Measurements from ENCODE around the gene BPIFB1.

The BPIFB1 gene

DNA sequence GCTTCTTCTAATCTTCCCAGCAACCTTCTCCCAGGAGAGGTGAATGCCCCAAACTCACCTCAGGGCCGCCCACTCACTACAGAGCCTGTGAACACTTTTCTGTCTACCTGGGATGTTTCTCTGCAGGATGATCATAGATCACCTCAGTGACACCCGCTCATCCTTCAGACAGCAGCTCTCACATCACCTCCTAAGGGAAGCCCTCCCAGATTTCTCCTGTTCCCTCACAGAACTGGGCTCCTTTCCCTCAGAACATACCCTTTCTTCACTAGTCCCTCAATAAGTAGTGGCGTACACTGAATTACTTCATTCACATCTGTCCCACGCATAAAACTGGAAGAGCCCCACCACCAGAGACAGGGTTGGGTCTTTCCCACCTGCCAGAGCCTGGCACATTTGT lies 60.5 kb downstream of the BPIFB1 start:
- Histone ChIP-seq H3K27ac (ENCODE audit: insufficient read depth in 1 of 2, low read depth in 1 of 2, low read length in 2 of 2, poor library complexity in 1 of 2, severe bottlenecking in 2 of 2) (no peak overlapping the region), H3K36me3 (ENCODE audit: control insufficient read depth in 4 of 4, insufficient read depth in 4 of 4, low read length in 3 of 4) (no peaks in the 10 kb centered on the region), H3K4me1 (ENCODE audit: control extremely low read depth in 1 of 4, control insufficient read depth in 4 of 4, insufficient read depth in 4 of 4, low read length in 3 of 4) (peaks cover 0 to 4% (median 0%) of the 10 kb centered on the region in 4 experiments), H3K4me3 (ENCODE audit: control insufficient read depth in 1 of 7, extremely low read depth in 1 of 7, insufficient read depth in 4 of 7, low read depth in 2 of 7, low read length in 6 of 7) (no peak overlapping the region), H3K27me3 (replicated peaks in 2 of 5; ENCODE audit: control insufficient read depth in 4 of 5, insufficient read depth in 5 of 5, low read length in 4 of 5) (peaks cover 0 to 2% (median 0%) of the 10 kb centered on the region in 5 experiments), H3K9me3 (ENCODE audit: control extremely low read depth in 1 of 5, control insufficient read depth in 4 of 5, insufficient read depth in 2 of 5, low read depth in 1 of 5, low read length in 4 of 5) (no peaks in the 10 kb centered on the region)
- 100% methylated on average over 2 of the region's 4 CpGs for WGBS (ENCODE audit: insufficient coverage)
- ChIA-PET POLR2A (no interaction called here), CTCF (no interaction called here)
- no peak for DNase-seq

DNA sequence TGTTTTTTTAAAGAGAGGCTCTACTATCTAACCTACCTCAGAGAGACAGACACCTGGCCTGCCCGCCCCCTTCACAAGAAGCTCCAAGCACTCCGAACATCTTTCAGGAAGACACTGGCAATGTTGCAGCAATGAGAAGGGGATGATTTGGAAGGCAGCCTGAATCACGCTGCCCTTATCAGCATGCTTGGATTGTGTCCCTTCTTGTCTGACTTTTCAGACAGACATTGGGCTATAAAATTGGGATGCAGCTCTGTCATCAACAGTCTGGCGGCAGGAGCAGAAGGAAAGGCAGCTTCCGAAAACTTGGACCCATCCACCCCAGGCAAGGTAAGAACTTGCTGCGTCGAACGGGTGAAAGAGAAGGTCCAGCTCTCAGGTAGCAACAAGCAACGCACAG lies 62.3 kb downstream of the BPIFB1 start:
- Histone ChIP-seq H3K4me1 (ENCODE audit: control extremely low read depth in 1 of 4, control insufficient read depth in 4 of 4, insufficient read depth in 4 of 4, low read length in 3 of 4) (peaks cover 0 to 4% (median 0%) of the 10 kb centered on the region in 4 experiments), H3K27me3 (replicated peaks in 2 of 5; ENCODE audit: control insufficient read depth in 4 of 5, insufficient read depth in 5 of 5, low read length in 4 of 5) (peaks cover 0 to 2% (median 0%) of the 10 kb centered on the region in 5 experiments), H3K36me3 (ENCODE audit: control insufficient read depth in 4 of 4, insufficient read depth in 4 of 4, low read length in 3 of 4) (peaks cover 0 to 6% (median 4%) of the 10 kb centered on the region in 4 experiments), H3K4me3 (ENCODE audit: control insufficient read depth in 1 of 7, extremely low read depth in 1 of 7, insufficient read depth in 4 of 7, low read depth in 2 of 7, low read length in 6 of 7) (no peak overlapping the region), H3K27ac (ENCODE audit: insufficient read depth in 1 of 2, low read depth in 1 of 2, low read length in 2 of 2, poor library complexity in 1 of 2, severe bottlenecking in 2 of 2) (no peak overlapping the region), H3K9me3 (ENCODE audit: control extremely low read depth in 1 of 5, control insufficient read depth in 4 of 5, insufficient read depth in 2 of 5, low read depth in 1 of 5, low read length in 4 of 5) (no peaks in the 10 kb centered on the region)
- DNase-seq = no peak
- POLR2A ChIA-PET = no interaction called here
- CTCF ChIA-PET = interaction anchor here (0.6 to 0.9 kb wide), 2 partner anchors 14 to 40 kb away, joined by 3 read pairs; no protein-coding TSS in a partner anchor
- 89% methylated on average over 9 of the region's 9 CpGs for whole genome bisulfite sequencing (ENCODE audit: insufficient coverage)

DNA sequence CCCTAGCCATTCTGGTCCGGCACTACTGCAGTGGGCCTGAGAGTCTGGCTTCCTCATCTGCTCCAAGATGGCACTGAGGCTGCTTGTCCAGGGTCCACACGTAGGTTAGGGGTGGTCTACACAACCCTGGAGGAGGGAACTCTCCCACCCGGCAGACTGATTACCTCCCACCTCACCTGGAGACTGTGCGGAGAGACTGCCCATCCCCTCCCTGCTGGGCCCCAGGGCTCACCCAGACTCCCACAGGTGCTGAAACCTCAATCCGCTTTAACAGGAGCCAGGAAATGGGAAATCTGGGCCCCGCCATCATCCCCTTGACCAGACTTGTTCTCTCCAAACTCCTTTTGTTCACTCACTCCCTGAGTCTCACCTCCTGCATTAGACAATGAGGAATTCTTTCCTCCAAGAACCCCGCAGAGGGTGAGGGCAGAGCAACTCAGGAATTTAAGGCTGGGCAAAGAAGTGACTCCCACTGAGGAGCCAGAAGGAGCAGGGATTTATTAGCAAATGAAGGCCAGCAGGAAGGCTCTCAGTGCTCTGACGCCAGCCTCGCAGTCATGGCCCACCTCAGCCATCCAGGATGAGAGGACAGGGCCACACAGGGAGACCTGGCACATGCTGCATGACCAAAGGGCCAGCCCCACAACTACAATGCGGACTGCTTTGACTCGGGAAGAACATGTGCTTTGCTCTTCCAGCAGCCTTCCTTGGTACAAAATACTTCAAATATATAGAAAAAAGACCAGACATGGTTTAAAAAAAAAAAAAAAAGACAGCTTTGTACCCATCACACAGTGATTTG lies 65.3 kb downstream of the BPIFB1 start:
- H3K27ac ChIP-seq (ENCODE audit: insufficient read depth in 1 of 2, low read depth in 1 of 2, low read length in 2 of 2, poor library complexity in 1 of 2, severe bottlenecking in 2 of 2) = no peak overlapping the region
- peaks cover 4 to 10% (median 5%) of the 10 kb centered on the region in 4 experiments for H3K36me3 ChIP-seq (ENCODE audit: control insufficient read depth in 4 of 4, insufficient read depth in 4 of 4, low read length in 3 of 4)
- H3K27me3 ChIP-seq (replicated peaks in 2 of 5; ENCODE audit: control insufficient read depth in 4 of 5, insufficient read depth in 5 of 5, low read length in 4 of 5) = no peaks in the 10 kb centered on the region
- WGBS (ENCODE audit: insufficient coverage) = 98% methylated on average over 7 of the region's 11 CpGs
- DNase-seq = no peak
- CTCF ChIA-PET = no interaction called here
- POLR2A ChIA-PET = no interaction called here
- H3K4me1 ChIP-seq (ENCODE audit: control extremely low read depth in 1 of 4, control insufficient read depth in 4 of 4, insufficient read depth in 4 of 4, low read length in 3 of 4) = peaks cover 0 to 4% (median 0%) of the 10 kb centered on the region in 4 experiments
- H3K4me3 ChIP-seq (ENCODE audit: control insufficient read depth in 1 of 7, extremely low read depth in 1 of 7, insufficient read depth in 4 of 7, low read depth in 2 of 7, low read length in 6 of 7) = no peak overlapping the region
- no peaks in the 10 kb centered on the region for H3K9me3 ChIP-seq (ENCODE audit: control extremely low read depth in 1 of 5, control insufficient read depth in 4 of 5, insufficient read depth in 2 of 5, low read depth in 1 of 5, low read length in 4 of 5)

DNA sequence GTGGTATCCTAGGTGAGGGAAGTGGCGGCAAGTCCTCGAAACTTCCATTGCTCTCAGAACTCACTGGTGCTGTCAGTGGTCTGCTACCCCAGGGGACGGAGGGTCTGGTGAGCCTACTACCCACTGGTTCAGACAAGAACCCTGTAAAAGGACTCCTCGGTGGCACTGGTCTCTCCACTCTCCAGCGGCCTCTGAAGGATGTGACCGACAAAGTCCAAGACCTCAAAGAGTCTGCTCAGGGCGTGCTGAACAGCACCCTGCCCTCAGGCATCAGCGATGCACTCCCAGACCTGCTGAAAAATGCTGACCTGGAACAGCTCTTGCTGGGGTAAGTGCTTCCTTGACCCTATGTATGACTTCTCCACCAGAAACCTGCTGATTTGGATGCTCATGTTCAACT lies 66.5 kb downstream of the BPIFB1 start:
- H3K4me1 ChIP-seq (ENCODE audit: control extremely low read depth in 1 of 4, control insufficient read depth in 4 of 4, insufficient read depth in 4 of 4, low read length in 3 of 4) = peaks cover 0 to 4% (median 0%) of the 10 kb centered on the region in 4 experiments
- ChIA-PET POLR2A (no interaction called here), CTCF (no interaction called here)
- no peak overlapping the region for H3K27ac ChIP-seq (ENCODE audit: insufficient read depth in 1 of 2, low read depth in 1 of 2, low read length in 2 of 2, poor library complexity in 1 of 2, severe bottlenecking in 2 of 2)
- WGBS (ENCODE audit: insufficient coverage) = over 99% methylated on average over 8 of the region's 8 CpGs
- no peaks in the 10 kb centered on the region for H3K9me3 ChIP-seq (ENCODE audit: control extremely low read depth in 1 of 5, control insufficient read depth in 4 of 5, insufficient read depth in 2 of 5, low read depth in 1 of 5, low read length in 4 of 5)
- DNase-seq = no peak
- H3K27me3 ChIP-seq (replicated peaks in 2 of 5; ENCODE audit: control insufficient read depth in 4 of 5, insufficient read depth in 5 of 5, low read length in 4 of 5) = no peaks in the 10 kb centered on the region
- no peak overlapping the region for H3K4me3 ChIP-seq (ENCODE audit: control insufficient read depth in 1 of 7, extremely low read depth in 1 of 7, insufficient read depth in 4 of 7, low read depth in 2 of 7, low read length in 6 of 7)
- H3K36me3 ChIP-seq (ENCODE audit: control insufficient read depth in 4 of 4, insufficient read depth in 4 of 4, low read length in 3 of 4) = peaks cover 4 to 10% (median 5%) of the 10 kb centered on the region in 4 experiments

DNA sequence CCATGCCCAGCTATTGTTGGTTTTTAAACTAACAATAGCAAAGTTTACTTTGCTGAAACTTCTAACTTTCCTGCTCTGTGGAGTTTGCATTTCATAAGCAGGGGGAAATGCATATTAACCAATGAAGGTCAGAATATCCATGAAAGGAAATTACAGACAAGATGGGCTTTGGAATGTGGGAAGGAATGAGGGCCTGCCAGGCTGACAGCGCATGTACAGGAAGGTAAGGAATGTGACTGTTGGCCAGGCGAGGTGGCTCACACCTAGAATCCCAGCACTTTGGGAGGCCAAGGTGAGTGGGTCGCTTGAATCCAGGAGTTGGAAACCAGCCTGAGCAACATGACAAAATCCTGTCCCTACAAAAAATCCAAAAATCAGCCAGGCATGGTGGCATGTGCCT lies 68.7 kb downstream of the BPIFB1 start:
- Histone ChIP-seq H3K27me3 (replicated peaks in 2 of 5; ENCODE audit: control insufficient read depth in 4 of 5, insufficient read depth in 5 of 5, low read length in 4 of 5) (no peaks in the 10 kb centered on the region), H3K27ac (ENCODE audit: insufficient read depth in 1 of 2, low read depth in 1 of 2, low read length in 2 of 2, poor library complexity in 1 of 2, severe bottlenecking in 2 of 2) (no peak overlapping the region), H3K4me1 (ENCODE audit: control extremely low read depth in 1 of 4, control insufficient read depth in 4 of 4, insufficient read depth in 4 of 4, low read length in 3 of 4) (no peaks in the 10 kb centered on the region), H3K4me3 (ENCODE audit: control insufficient read depth in 1 of 7, extremely low read depth in 1 of 7, insufficient read depth in 4 of 7, low read depth in 2 of 7, low read length in 6 of 7) (no peak overlapping the region), H3K9me3 (ENCODE audit: control extremely low read depth in 1 of 5, control insufficient read depth in 4 of 5, insufficient read depth in 2 of 5, low read depth in 1 of 5, low read length in 4 of 5) (no peaks in the 10 kb centered on the region), H3K36me3 (ENCODE audit: control insufficient read depth in 4 of 4, insufficient read depth in 4 of 4, low read length in 3 of 4) (peaks cover 4 to 14% (median 6%) of the 10 kb centered on the region in 4 experiments)
- ChIA-PET POLR2A (no interaction called here), CTCF (interaction anchor here (0.7 kb wide), 1 partner anchor 59 kb away, joined by 3 read pairs; no protein-coding TSS in a partner anchor)
- DNase-seq = no peak
- 67% methylated on average over 3 of the region's 3 CpGs for WGBS (ENCODE audit: insufficient coverage)

DNA sequence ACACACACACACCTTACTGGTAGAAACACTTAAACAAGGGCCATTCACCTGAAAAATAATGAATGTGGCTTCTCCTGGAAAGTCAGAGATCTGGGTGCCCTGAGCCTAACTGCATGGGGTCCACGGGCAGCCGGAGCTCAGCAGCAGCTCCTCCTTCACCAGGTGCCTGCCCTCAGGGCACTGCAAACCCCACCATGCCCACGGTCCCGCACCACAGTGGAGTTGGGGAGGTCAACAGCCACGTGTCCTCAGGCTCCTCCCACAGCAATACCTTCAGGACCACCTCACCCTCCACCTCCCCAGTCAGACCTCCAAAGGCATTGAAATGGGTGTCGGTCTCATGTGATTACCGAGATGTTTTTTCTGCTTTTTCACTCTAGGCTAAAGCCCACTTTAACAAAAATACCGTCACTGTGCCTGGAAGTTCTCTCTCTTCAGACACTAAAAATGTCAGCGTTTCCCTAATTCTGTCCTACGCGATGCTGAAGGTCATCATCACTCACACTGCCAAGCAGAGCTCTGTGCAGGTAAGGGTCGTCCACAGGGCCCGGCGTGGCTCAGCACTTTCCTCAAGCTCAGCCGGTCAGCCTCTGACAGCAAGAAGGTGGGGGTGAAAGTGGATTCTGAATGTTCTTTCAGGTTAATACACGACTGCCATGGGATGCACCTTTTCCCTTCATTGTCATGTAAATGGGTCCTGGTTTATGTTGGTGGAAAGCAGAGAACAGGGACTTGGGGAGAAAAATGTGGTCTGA lies 69.4 kb downstream of the BPIFB1 start:
- Histone ChIP-seq H3K27me3 (replicated peaks in 2 of 5; ENCODE audit: control insufficient read depth in 4 of 5, insufficient read depth in 5 of 5, low read length in 4 of 5) (no peaks in the 10 kb centered on the region), H3K27ac (ENCODE audit: insufficient read depth in 1 of 2, low read depth in 1 of 2, low read length in 2 of 2, poor library complexity in 1 of 2, severe bottlenecking in 2 of 2) (no peak overlapping the region), H3K9me3 (ENCODE audit: control extremely low read depth in 1 of 5, control insufficient read depth in 4 of 5, insufficient read depth in 2 of 5, low read depth in 1 of 5, low read length in 4 of 5) (no peaks in the 10 kb centered on the region), H3K4me3 (ENCODE audit: control insufficient read depth in 1 of 7, extremely low read depth in 1 of 7, insufficient read depth in 4 of 7, low read depth in 2 of 7, low read length in 6 of 7) (no peak overlapping the region), H3K4me1 (ENCODE audit: control extremely low read depth in 1 of 4, control insufficient read depth in 4 of 4, insufficient read depth in 4 of 4, low read length in 3 of 4) (no peaks in the 10 kb centered on the region), H3K36me3 (ENCODE audit: control insufficient read depth in 4 of 4, insufficient read depth in 4 of 4, low read length in 3 of 4) (peaks cover 6 to 14% (median 7%) of the 10 kb centered on the region in 4 experiments)
- 98% methylated on average over 12 of the region's 16 CpGs for WGBS (ENCODE audit: insufficient coverage)
- POLR2A ChIA-PET = no interaction called here
- DNase-seq = no peak
- CTCF ChIA-PET = interaction anchor here (0.7 kb wide), 1 partner anchor 60 kb away, joined by 3 read pairs; no protein-coding TSS in a partner anchor

DNA sequence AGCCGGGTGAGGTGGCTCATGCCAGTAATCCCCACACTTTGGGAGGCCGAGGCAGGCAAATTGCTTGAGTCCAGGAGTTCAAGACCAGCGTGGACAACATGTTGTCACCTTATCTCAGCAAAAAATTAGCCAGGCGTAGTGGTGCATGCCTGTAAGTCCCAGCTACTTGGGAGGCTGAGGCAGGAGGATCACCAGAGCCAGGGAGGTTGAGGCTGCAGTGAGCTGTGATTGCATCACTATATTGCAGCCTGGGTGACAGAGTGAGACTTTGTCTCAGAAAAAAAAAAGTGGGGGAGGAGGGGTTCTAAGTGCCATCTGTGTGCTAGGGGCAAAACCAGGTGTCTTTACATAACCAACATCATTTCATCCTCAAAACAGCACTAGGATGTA lies 70.0 kb downstream of the BPIFB1 start:
- peaks cover 6 to 14% (median 7%) of the 10 kb centered on the region in 4 experiments for H3K36me3 ChIP-seq (ENCODE audit: control insufficient read depth in 4 of 4, insufficient read depth in 4 of 4, low read length in 3 of 4)
- POLR2A ChIA-PET = no interaction called here
- 100% methylated on average over 4 of the region's 4 CpGs for WGBS (ENCODE audit: insufficient coverage)

More for the DNA sequence above, 70.0 kb downstream of the BPIFB1 start:
- no peaks in the 10 kb centered on the region for H3K27me3 ChIP-seq (replicated peaks in 2 of 5; ENCODE audit: control insufficient read depth in 4 of 5, insufficient read depth in 5 of 5, low read length in 4 of 5)
- no peaks in the 10 kb centered on the region for H3K4me1 ChIP-seq (ENCODE audit: control extremely low read depth in 1 of 4, control insufficient read depth in 4 of 4, insufficient read depth in 4 of 4, low read length in 3 of 4)
- DNase-seq = no peak
- no peak overlapping the region for H3K4me3 ChIP-seq (ENCODE audit: control insufficient read depth in 1 of 7, extremely low read depth in 1 of 7, insufficient read depth in 4 of 7, low read depth in 2 of 7, low read length in 6 of 7)
- CTCF ChIA-PET = no interaction called here
- no peak overlapping the region for H3K27ac ChIP-seq (ENCODE audit: insufficient read depth in 1 of 2, low read depth in 1 of 2, low read length in 2 of 2, poor library complexity in 1 of 2, severe bottlenecking in 2 of 2)
- no peaks in the 10 kb centered on the region for H3K9me3 ChIP-seq (ENCODE audit: control extremely low read depth in 1 of 5, control insufficient read depth in 4 of 5, insufficient read depth in 2 of 5, low read depth in 1 of 5, low read length in 4 of 5)

All from common myeloid progenitor, CD34-positive (primary cell).